ENCODE results near the gene PDGFD.

PDGFD gene

GRCh38 chr11:103871923-103872551 lies 291.9 kb downstream of the PDGFD start:
- no peak for DNase-seq

DNA sequence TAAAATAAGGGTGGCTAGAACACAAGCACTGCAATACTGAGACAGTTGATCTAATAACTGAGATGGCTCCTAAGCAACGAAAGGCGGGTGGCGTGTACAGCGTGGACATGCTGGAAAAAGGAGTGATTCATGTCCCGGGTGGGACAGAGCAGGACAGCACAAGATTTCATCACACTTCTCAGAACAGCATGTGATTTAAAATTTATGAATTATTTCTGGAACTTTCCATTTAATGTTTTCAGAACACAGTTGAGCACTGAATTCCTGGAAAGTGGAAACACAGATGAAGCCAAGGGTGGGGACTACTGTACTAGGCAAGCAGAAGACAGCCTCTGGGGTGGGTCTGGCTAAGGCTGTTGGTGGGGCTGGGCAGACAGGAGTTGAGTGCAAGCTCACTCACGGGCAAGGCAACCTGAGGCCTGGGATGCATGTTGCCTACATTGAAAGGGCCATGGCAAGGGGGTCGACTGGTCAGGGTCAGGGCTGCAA lies 293.1 kb downstream of the PDGFD start:
- DNase-seq: no peak

GRCh38 chr11:103867481-103867880 lies 296.5 kb downstream of the PDGFD start:
- DNase-seq: no peak

DNA sequence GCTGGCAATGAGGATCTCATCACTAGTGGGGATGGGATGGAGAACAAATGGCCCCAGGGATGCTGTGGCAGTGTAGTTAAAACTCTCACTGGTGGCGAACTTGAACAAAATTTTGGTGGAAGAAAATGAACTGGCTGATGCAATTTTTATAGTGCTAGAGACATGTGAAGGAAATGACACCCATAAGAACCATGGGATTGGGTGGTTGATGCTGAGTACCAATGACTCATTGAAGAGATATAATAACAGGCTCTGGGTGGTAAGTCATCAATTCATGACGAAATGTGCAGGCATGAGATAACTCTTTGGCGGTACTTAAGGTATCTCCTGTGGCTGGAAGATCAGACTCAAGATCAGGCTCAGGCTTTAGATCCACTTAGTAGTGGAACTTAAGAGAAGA lies 300.4 kb downstream of the PDGFD start:
- DNase-seq: no peak

- no peak for DNase-seq
Measured at GRCh38 chr11:103862802-103863174, 301.2 kb downstream of the PDGFD start.

GRCh38 chr11:103862094-103862801 lies 301.7 kb downstream of the PDGFD start:
- no peak for DNase-seq

Data from midbrain (tissue), 1 donor.